ENCODE data around the gene STUB1.
A peak's percentile ranks its signal among the peaks of the same experiment; 100 is the strongest.

STUB1 gene

GRCh38 chr16:679814-680624 lies at the start of gene STUB1:
STUB1 (plus strand) TSS chr16:680410; CDS start chr16:680526, 116 bp downstream.
- TF ChIP-seq CEBPB (IDR thresholded peaks at IDR 0.05) (no peak), TAF1 (IDR thresholded peaks at IDR 0.05; ENCODE audit: low read depth) (peak; percentile 77), MAX (IDR thresholded peaks at IDR 0.05) (peak; percentile 66), FOXM1 (IDR thresholded peaks at IDR 0.05; ENCODE audit: borderline replicate concordance, low read depth) (no peak), REST (IDR thresholded peaks at IDR 0.05; ENCODE audit: low read depth) (no peak), CREB1 (IDR thresholded peaks at IDR 0.05; ENCODE audit: low read depth) (no peak), TEAD4 (IDR thresholded peaks at IDR 0.05) (0 out of 2 replicates have a peak, but pooled peaks have one; percentile 20), EGR1 (IDR thresholded peaks at IDR 0.05) (peak; percentile 69), NFIC (IDR thresholded peaks at IDR 0.05) (no peak), YY1 (IDR thresholded peaks at IDR 0.05; ENCODE audit: low read depth) (no peak), ZBTB7A (IDR thresholded peaks at IDR 0.05; ENCODE audit: low read depth) (peak; percentile 72; the same call in 1 of the 2 replicates), RAD21 (IDR thresholded peaks at IDR 0.05; ENCODE audit: low read depth) (no peak), EP300 (IDR thresholded peaks at IDR 0.05; ENCODE audit: borderline replicate concordance) (no peak), USF1 (IDR thresholded peaks at IDR 0.05) (no peak), TCF12 (IDR thresholded peaks at IDR 0.05; ENCODE audit: low read depth) (no peak)

GRCh38 chr16:630815-631405 lies 49.3 kb upstream of the STUB1 start, which contains the start of gene WFIKKN1:
WFIKKN1 (plus strand) TSS chr16:630985; CDS start chr16:631254, 269 bp downstream.
- TF ChIP-seq YY1 (IDR thresholded peaks at IDR 0.05; ENCODE audit: low read depth), result no peak
- TF ChIP-seq ZBTB7A (IDR thresholded peaks at IDR 0.05; ENCODE audit: low read depth), result peak; percentile 68; the same call in 1 of the 2 replicates
- peak; percentile 88 for TF ChIP-seq NFIC (IDR thresholded peaks at IDR 0.05)
- TF ChIP-seq TCF12 (IDR thresholded peaks at IDR 0.05; ENCODE audit: low read depth), result peak; percentile 32; the same call in 1 of the 2 replicates

- TF ChIP-seq RAD21 (IDR thresholded peaks at IDR 0.05; ENCODE audit: low read depth) (no peak), USF1 (IDR thresholded peaks at IDR 0.05) (no peak), REST (IDR thresholded peaks at IDR 0.05; ENCODE audit: low read depth) (no peak), FOXM1 (IDR thresholded peaks at IDR 0.05; ENCODE audit: borderline replicate concordance, low read depth) (no peak), CREB1 (IDR thresholded peaks at IDR 0.05; ENCODE audit: low read depth) (no peak), EGR1 (IDR thresholded peaks at IDR 0.05) (no peak), TEAD4 (IDR thresholded peaks at IDR 0.05) (no peak), TAF1 (IDR thresholded peaks at IDR 0.05; ENCODE audit: low read depth) (no peak), EP300 (IDR thresholded peaks at IDR 0.05; ENCODE audit: borderline replicate concordance) (no peak), ZBTB7A (IDR thresholded peaks at IDR 0.05; ENCODE audit: low read depth) (no peak), YY1 (IDR thresholded peaks at IDR 0.05; ENCODE audit: low read depth) (no peak), NFIC (IDR thresholded peaks at IDR 0.05) (no peak), CEBPB (IDR thresholded peaks at IDR 0.05) (no peak), TCF12 (IDR thresholded peaks at IDR 0.05; ENCODE audit: low read depth) (no peak), MAX (IDR thresholded peaks at IDR 0.05) (no peak)
Measured at GRCh38 chr16:631808-632358, 48.3 kb upstream of the STUB1 start.

GRCh38 chr16:632486-633335 lies 47.5 kb upstream of the STUB1 start:
- TF ChIP-seq REST (IDR thresholded peaks at IDR 0.05; ENCODE audit: low read depth) (no peak), CREB1 (IDR thresholded peaks at IDR 0.05; ENCODE audit: low read depth) (no peak), EGR1 (IDR thresholded peaks at IDR 0.05) (no peak), RAD21 (IDR thresholded peaks at IDR 0.05; ENCODE audit: low read depth) (no peak), MAX (IDR thresholded peaks at IDR 0.05) (no peak)

Measured in Ishikawa (cell line).